A549 treated with RU486 at 1 μM for 4 hours (cell line): ENCODE results near the gene DNAI7. TPM values are rescaled to one million over a fixed set of nuclear protein-coding genes. Genes with fewer than 3 reads are reported as not detected.

ENCODE experiments used
- total RNA-seq: library from RNA; stranded (reverse); fragments of 200-300 nt; extraction: Qiagen RNA extraction; gene quantifications from 5 replicates; pipeline ENCODE4 v1.2.3, GENCODE V29; 2022; ENCODE audit warnings: low read depth

The DNAI7 gene, protein sequence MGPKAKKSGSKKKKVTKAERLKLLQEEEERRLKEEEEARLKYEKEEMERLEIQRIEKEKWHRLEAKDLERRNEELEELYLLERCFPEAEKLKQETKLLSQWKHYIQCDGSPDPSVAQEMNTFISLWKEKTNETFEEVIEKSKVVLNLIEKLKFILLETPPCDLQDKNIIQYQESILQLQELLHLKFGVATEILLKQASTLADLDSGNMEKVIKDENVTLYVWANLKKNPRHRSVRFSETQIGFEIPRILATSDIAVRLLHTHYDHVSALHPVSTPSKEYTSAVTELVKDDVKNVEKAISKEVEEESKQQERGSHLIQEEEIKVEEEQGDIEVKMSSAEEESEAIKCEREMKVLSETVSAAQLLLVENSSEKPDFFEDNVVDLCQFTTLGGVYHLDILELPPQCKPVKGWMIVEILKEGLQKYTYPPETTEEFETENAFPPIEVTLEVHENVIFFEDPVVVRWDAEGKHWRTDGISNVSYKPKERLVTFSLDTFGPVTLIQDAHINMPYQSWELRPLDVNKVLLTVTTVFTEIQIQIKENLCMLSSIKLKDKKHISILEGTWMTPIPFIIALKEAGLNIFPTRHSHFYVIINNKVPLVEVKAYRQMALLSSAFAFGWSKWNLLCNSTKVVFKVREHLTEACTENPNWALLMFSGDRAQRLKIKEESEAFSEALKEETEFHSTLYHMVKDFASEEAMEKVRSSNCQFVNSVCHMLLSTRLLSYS
- total RNA-seq = 0.14 to 0.33 TPM (median 0.19 TPM) in 3 of 5 replicates, not detected in the others

DNA sequence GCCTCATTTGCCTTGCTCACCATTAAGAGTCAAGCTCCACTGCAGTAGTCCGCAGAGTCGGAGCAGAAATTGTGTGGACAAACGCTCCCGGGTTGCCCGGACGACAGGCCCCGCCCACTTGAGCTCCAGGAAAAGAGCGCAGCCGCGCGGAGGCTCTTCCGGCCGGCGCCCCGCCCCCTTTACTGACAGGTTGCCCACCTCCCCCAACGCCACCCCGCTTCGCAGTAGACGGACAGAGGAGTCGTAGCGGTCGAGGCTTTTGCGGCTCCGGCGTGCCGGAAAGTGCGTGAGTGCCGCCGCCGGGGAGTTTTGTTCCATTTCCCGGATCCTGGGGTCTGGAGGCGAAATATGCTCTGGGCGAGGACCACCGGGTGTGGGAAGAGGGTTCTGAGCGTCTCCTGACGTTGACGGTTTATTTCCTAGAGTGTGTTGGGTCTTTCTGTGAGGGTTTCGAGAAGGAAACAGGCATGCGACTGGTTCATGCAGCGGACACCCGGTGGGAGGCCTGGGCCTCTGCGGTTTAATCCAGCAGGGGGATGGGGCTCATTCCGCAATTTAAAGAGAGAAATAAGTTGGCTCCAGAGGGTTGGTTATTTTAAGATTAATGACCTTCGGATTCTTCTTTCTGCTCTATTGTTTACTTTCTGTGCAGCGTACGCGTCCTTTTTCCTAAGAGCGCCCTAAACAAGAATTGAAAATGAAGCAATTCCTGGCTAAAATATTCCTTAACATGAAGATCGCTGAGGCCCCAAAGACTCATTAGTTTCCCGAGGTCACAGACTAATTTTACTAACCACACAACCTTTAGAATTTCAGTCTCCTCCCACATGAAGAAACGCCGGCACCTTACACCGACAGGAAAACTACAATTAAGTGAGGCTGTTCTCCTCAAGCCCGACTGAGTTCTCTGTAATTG lies at the start of gene DNAI7, which contains the start of gene ETFRF1:
TSS of gene DNAI7 (minus strand) at position 105 of the 916 bp plus-strand sequence. CDS start at position 23, 82 bp downstream.
TSS of gene ETFRF1 (plus strand) at position 182 of the 916 bp plus-strand sequence. CDS start 8,720 bp downstream, outside the sequence.

Other genes with a start within 250 kb of the DNAI7 start
- gene BCAT1, start 246.1 kb downstream of the DNAI7 start, total RNA-seq = 8.8 to 12.8 TPM (median 10.1 TPM) in 5 replicates
- 2.0 to 11.4 TPM (median 11.1 TPM) in 5 replicates for gene ETFRF1, start 77 bp upstream of the DNAI7 start, total RNA-seq
- 5.0 to 16.3 TPM (median 14.7 TPM) in 5 replicates for gene KRAS, start 55.8 kb upstream of the DNAI7 start, total RNA-seq